Ramos (cell line): Measurements from ENCODE around the gene SCYGR2.

Source experiments
- in situ Hi-C: fragments of 300-500 bp; cut with MboI; formaldehyde crosslinking; loops from one replicate; pipeline ENCODE4 v1.14.3; 2022; ENCODE audit warnings: low sequenced_read_pairs; ENCODE audit not compliant: unreplicated experiment

The SCYGR2 gene

DNA sequence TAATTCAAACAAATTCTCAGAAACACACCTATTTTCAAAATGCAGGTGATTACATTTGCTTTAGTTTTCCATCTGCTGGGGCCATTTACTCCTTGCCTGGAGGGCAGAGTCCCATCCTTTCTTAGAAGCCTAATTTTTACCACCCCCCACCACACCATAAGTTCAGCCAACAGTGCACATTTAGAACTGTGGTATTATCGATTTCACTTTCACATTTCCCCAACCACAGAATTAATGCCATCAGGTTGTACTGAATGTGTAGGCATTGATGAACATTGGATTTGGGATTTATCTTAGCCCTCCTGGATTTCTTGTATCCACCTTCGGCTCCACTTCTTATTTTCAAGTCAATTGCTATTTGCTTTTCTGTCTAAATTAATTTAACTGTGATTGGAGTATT is 11.4 kb downstream of the SCYGR2 start:
- in situ Hi-C loops, result no loop called here

DNA sequence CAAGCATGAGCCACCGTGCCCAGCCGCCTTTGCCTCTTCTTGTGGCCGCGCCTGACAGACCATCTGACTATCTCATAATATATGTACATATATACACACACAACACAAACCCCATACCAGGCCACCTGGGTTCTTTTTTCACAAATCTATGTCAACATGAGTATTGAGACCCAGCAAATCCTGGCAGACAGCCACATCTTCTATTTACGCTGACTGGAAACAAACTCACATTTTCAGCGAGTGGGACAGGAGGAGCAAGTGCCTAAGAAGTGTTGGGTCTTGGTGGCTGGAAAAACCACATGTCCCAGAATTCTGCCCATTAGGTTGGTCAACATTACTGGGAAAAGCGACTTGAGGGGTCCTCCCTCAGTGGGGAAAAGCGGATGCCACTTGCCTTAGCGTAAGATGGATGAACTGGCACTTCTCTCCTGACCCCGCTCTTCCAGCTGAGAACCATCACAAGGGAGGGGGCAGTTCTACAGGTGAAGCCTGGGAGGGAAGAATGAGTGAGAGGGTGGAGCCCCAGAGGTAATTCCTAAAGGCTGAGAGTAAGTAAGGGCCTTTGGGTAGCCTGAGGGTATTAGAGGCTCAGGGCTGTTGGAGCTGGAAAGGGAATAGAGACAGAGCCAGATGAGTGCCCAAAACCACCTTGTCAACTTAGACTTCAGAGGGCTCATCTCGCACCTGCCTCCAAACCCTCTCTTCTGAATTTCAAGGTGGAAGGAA is 14.0 kb downstream of the SCYGR2 start:
- in situ Hi-C loops, result no loop called here

DNA sequence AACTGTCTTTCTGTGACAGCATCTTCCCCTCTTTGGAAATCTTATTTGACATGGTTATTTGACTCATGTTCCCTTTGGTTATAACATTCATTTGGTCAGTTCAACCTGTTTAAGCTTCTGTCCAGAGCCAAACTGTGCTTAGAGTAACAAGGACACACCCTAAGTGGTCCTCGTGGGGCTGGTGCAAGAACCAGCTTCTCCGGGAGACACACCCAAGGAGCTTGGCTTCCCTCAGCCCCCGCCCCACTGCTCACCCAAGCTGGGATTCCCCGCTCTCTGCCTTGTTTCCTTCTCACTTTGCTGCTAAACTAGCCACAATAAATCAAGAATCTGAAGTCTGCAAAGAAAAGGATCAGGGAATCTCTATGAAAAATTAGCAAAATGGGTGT is 14.6 kb downstream of the SCYGR2 start:
- in situ Hi-C loops, result no loop called here

DNA sequence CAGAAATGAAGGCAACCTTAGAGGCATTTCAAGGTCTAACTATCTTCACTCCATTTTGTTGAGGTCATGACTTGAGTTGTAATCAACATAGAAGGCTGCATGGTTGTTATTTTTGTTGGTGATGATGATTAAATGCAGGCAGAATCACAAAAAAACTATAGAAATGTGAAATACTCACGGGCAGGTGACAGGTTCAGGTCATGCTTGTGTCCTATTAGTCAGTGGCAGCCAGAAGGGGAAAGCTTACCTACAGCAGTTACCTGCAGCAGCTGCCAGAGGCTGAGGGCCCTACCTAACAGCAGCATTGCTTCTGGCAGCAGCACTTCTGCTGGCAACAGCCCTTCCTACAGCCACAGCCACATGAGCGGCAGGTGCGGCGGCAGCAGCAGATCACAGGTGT is 15.6 kb downstream of the SCYGR2 start:
- in situ Hi-C loops, result no loop called here

DNA sequence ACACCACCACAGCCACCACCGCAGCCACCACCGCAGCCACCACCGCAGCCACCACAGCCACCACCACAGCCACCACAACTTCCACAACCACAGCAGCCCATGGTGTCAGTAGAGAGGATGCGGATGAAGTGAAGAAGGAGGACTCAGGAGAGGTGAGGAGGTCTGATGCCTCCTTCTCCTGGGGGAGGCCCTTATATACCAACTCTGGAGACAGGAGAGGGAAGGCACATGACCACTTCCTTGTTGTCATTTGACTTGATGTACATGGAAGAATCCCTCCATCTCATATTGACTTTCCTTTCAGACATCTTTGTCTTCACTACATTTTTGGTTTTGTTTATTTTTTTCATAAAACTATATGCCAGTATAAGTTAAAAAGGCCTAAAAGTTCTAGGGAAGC is 16.0 kb downstream of the SCYGR2 start, which contains the start of gene SCYGR3:
TSS of gene SCYGR3 (minus strand) at position 101 of the 400 bp plus-strand sequence. CDS start at position 101, 0 bp downstream.
- in situ Hi-C loops, result no loop called here

DNA sequence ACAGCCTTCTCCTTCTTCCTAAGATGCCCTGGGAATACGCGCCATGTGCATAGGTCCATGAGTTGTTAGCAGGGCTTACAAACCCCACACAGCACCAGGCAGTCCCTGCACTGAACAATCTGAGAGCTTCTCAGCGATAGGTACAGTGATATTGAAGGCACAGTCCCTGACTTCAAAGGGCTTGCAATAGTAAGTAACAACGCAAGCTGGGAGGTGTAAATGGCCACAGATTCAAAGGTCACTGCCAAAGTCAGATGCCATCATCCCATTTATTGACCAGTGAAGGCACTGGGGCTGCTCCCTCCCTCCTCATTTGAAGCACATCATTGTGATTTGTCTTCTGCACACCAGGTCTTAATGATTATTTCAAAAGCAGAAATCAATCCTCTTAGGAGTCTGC is 16.5 kb downstream of the SCYGR2 start:
- in situ Hi-C loops, result no loop called here

DNA sequence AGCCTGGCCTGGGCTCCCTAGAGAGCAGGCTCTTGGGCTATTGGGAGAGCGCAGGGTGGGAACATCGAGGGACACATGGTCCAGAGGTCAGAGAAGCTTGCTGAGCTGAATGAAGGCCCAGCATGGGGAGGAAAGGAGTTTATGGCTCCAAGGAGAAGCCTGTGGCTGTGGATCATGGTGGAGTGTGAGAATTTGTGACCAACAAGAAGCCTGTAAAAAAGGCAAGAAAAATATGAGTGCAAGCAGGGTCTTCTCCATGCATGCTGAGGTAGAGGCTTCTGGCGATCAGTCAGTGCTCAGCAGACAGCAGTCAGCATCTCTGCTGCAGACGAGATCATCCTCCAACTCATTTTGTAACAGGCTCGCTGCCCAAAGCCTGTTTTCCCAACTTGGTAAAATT is 17.2 kb downstream of the SCYGR2 start:
- in situ Hi-C loops, result no loop called here

DNA sequence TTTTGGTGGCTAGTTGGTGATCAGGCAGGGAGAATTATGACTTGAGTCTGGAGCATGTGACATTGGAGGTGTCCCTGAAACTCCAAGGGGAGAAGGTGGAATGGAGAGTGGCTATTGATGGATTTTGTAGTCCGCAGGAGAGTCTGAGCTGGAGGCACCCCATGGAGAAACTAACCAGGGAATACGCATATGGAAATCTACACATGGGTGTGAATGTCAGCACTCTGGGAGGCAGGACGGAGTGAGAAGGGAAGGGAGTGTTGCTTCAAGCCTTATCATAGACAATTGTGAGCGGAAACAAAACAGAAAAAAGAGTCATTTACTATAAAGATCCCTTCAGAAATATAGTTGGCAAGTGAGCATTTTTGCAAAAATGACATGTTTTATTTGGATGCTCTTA is 17.9 kb downstream of the SCYGR2 start:
- in situ Hi-C loops, result no loop called here

DNA sequence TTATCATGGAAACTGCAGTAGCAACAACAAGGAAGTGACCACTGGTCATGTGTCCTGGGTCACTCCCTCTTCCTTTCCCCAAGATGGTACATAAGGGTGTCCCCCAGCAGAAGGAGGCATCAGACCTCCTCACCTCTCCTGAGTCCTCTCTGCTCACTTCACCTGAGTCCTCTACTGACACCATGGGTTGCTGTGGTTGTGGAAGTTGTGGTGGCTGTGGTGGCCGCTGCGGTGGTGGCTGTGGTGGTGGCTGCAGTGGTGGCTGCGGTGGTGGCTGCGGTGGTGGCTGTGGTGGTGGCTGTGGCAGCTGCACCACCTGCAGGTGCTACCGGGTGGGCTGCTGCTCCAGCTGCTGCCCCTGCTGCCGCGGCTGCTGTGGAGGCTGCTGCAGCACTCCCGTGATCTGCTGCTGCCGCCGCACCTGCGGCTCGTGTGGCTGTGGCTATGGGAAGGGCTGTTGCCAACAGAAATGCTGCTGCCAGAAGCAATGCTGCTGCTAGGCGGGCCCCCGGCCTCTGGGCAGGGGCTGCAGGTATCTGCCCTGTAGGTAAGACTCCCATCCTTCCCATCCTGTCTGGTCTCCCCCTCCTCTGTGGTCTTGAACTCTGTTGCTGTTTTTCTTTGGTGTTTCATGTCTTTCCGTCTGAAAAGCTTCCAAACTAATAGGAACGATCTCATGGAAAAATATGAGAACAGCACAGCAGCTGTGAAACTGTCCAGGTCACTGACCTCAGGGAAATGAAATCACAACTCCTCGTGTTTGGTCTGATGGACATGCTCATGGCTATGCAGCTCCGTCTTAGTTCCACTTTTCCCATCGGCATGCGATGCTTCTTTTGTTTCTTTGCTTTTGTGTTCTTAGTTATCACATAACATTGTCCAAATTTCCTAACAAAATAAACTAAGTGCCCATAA is 18.9 kb downstream of the SCYGR2 start, which contains the start of gene SCYGR4:
TSS of gene SCYGR4 (plus strand) at position 183 of the 915 bp plus-strand sequence. CDS start at position 183, 0 bp downstream.
- in situ Hi-C loops, result no loop called here

DNA sequence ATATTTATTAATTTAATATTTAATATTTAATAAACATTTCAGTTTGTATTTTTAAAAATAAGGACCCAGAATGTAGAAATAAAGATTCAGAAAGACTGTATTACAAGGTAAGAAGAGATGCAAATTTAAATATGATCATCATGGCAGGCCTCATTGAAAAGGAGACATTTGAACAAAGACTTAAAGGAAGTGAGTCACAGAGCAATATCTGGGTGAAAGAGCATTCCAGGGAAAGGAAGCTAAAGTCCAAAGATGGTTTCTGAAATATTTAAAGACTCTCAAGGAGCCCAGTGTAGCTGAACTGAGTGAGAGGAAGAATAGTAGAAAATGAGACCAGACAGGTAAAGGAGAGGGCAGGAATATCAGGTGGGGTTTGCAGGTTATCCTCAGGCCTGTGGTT is 24.5 kb downstream of the SCYGR2 start:
- in situ Hi-C loops, result no loop called here

DNA sequence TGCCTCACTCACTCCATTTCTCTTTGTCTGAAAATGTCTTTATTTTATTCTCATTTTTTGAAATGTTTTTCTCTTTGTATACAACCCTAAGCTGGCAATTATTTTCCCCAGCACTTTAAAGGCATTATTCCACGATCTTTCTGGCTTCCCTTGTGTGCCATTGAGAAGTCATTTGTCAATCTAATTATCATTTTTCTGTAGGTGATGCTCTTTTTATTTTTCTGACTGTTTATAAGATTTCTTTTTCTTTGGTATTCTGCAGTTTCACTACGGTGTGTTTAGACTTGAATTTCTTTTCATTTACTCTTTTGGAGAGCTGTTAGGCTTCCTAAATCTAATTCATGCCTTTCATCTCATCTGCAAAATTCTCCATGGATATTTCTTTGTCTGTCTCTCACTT is 26.7 kb downstream of the SCYGR2 start:
- in situ Hi-C loops, result no loop called here

DNA sequence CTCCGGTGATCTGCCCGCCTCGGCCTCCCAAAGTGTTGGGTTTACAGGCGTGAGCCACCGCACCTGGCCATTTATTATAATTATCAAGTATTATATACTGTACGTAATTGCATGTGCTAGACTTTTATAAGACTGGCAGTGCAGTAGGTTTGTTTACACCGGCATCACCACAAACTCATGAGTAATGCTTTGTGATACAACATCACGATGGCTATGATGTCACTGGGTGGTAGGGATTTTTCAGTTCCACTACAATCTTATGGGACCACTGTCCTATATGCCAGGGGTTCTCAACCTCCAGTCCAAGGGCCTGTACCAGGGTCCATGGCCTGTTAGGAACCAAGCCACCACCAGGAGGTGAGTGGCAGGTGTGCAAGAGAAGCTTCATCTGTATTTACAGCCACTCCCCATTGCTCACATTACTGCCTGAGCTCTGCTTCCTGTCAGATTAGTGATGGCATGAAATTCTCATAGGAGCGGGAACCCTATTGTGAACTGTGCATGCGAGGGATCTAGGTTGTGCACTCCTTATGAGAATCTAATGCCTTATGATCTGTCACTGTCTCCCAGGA is 28.0 kb downstream of the SCYGR2 start:
- in situ Hi-C loops, result no loop called here

DNA sequence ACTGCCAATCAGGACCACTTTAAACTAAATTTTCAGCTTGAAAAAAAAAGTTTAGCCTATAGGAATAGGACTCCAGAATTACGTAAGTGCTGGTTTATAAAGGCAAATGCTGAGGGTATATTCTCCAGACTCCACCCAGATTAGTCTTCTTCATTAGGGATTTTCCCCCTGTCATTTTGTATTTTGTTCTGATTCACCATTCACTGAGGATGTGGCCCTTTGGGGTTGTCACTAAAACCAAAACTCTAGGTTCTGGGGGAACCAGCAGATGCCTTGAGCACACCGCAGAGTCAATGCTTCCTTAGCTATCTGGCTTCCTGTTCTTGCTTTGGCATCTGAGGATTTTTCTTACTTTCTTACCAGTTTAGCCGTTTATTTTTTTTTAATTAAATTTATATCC is 29.1 kb downstream of the SCYGR2 start:
- in situ Hi-C loops, result no loop called here

DNA sequence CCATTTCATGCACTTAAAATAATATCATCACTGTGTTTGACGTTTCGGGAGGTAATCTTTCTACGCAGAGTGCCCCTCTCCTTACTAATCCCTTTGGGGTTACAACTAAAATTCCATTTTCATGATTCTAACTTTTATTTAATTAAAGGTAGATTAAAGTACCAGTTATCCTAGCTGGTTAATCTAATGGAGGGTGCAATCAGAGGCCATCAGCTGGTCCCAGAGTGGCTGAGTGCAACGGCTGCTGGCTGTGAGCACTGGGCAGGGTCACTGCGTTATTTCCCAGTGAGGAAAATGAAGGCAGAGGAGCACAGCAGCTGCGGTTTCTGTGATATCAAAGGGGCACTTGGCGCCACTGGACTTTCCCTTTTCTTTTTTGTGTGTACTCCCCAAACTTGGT is 30.7 kb downstream of the SCYGR2 start:
- in situ Hi-C loops, result no loop called here

DNA sequence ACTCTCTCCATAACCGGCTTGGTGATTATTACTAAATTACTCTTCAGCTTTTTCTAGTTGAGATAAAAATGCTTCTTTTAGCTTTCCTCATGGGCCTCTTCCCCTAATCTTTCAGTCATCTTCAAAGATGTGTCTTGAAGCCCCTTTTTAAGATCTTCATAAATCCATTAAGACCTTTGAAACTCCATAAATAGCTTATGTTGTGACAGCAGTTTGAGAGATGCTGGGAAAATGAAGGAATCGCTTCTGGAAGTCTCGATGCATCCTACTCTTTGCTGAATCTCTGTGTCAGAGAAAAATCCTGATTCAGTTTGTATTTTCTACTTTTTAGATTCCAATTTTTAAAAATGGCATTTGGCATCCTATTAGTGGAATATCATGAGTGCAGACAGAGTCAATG is 31.6 kb downstream of the SCYGR2 start:
- in situ Hi-C loops, result no loop called here

DNA sequence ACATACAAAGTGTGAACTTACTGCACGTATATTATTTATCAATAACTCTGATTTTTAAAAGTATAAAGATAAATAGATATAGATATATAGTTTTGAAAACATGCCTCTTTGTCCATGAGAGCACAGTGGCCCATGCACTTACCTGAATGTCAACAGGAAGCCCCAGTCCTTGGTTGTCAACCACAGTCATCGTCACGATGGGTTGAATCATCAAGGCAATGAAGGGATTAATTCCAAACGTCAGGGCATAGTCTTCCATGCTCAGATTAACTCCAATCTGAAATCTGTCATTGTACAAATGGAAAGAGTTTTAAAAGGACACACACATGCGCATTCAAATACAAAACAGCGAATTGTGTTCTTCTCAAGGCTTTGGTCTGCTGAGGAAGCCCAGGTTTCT is 34.1 kb downstream of the SCYGR2 start:
- in situ Hi-C loops, result no loop called here

DNA sequence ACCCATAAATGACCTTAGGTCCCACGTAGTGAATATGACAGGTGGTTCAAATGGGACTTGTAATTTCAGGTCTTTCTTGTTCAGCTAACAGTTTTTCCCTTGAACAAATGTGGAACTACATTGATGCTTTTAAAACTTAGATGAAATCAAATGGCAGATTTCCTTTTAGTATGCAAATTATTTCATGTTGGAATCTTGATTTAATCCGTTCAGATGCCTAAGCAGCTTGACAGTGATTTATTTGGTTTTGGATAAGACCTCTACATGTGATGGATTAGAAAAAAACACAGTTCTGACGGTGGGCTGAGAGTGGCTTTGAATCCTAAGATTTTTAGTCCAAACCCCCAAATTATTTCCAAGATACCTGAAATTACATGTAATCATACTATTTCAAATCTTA is 35.5 kb downstream of the SCYGR2 start:
- in situ Hi-C loops, result no loop called here

DNA sequence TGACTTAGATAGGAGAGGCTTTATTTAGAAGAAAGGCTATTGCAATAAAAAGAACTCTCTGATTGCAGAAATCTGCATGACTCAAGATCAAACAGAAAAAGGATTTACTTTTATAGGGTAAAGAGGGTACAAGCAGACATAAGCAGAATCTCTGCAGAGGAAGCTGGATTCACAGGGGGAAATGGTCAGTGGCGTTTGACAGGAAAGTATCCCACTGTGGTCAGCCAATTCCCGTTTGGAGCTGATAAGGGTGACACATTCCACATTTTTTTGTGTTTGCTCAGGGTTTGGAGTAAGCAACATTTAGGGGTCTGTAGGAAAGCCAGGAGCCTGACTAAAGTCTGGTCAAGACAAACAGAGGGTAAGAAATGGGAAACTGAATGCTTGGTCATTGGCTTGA is 44.0 kb downstream of the SCYGR2 start:
- in situ Hi-C loops, result no loop called here

DNA sequence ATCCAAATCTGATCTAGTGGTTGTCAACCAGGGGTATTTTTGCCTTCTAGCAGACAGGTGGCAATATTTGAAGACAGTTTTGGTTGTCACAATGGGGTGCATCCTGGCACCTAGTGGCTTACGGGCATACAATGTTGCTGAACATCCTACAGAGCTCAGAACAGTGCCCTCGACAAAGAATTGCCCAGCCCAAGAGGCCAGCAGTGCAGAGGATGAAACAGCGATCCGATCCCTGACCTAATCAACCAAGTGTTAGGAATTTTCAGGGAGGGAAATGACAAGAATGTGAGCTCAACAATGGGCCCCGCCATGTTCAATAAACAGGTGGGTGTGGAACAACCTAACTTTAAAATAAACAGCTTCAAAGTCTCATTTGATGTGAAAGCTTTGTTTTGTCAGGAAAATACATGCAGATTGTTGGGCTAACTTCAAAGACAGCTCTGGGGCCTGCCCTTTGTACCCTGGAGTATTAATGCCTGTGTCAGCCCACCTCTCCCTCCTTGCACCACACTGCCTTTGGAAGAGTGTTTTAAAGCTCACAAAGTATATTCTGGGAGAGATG is 45.4 kb downstream of the SCYGR2 start:
- in situ Hi-C loops, result no loop called here
